Esophagus muscularis mucosa (tissue), 4 donors: ENCODE measurements around the gene AOAH. TPM values are rescaled to one million over a fixed set of nuclear protein-coding genes. Genes with fewer than 3 reads are reported as not detected.

Source experiments
- DNase-seq: peaks from one replicate; pipeline ENCODE4 v3.0.0-alpha.2; 2017; ENCODE audit errors: extremely low spot score
- H3K27ac ChIP-seq, 4 donors: fragments of 200-600 bp; sonication (generic); replicated peaks in 1 of 4; 1 replicate in 3 of 4; 2 replicates in 1 of 4; pipeline ENCODE4 v1.5.1; 2016 to 2019; ENCODE audit warnings: mild to moderate bottlenecking in 1 of 4
- H3K27me3 ChIP-seq, 4 donors: fragments of 200-600 bp; sonication (generic); one replicate each; pipeline versions ENCODE4 v1.5.1 to v1.6.0; 2016 to 2019
- H3K36me3 ChIP-seq, 4 donors: fragments of 200-600 bp; sonication (generic); one replicate each; pipeline ENCODE4 v1.5.1; 2016 to 2019
- H3K4me1 ChIP-seq, 4 donors: fragments of 200-600 bp; sonication (generic); one replicate each; pipeline ENCODE4 v1.5.1; 2016 to 2019
- H3K4me3 ChIP-seq, 4 donors: fragments of 200-600 bp; sonication (generic); 1 replicate in 2 of 4; 2 replicates in 2 of 4; pipeline ENCODE4 v1.5.1; 2016 to 2019; ENCODE audit warnings: mild to moderate bottlenecking in 4 of 4, moderate library complexity in 1 of 4
- H3K9me3 ChIP-seq, 4 donors: fragments of 200-600 bp; sonication (generic); 1 replicate in 3 of 4; 2 replicates in 1 of 4; pipeline ENCODE4 v1.5.1; 2016 to 2019
- CTCF ChIP-seq, 3 experiments: fragments of 200-600 bp in 2 of 3; fragments of 450-650 bp in 1 of 3; sonication (generic) in 2 of 3; IDR thresholded peaks; one replicate each; pipeline ENCODE4 v1.5.1; 2017 to 2019; ENCODE audit warnings: antibody characterized with exemption in 3 of 3, mild to moderate bottlenecking in 2 of 3, moderate library complexity in 1 of 3
- EP300 ChIP-seq: sonication (generic); formaldehyde crosslinking; IDR thresholded peaks from one replicate; pipeline ENCODE4 v1.6.1; 2017; ENCODE audit warnings: antibody characterized with exemption
- POLR2A ChIP-seq: fragments of 450-650 bp; IDR thresholded peaks from one replicate; pipeline ENCODE4 v1.6.1; 2017; ENCODE audit warnings: antibody characterized with exemption, moderate library complexity, mild to moderate bottlenecking, low read depth
- POLR2AphosphoS5 ChIP-seq, 2 donors: sonication (generic); formaldehyde crosslinking; IDR thresholded peaks; one replicate each; pipeline ENCODE4 v1.6.1; 2017; ENCODE audit warnings: antibody characterized with exemption in 2 of 2
- WGBS: methylation state at CpG from one replicate; pipeline ENCODE4 v1.1.5; 2018; 5-methylcytosine and 5-hydroxymethylcytosine counted together
- intact Hi-C: fragments of 100-400 bp; cut with DNase I; formaldehyde crosslinking; loops from one replicate; pipeline ENCODE4 v1.15.1; 2023
- total RNA-seq, 4 donors: library from RNA; depleted of rRNA; stranded (reverse); fragments of >200 nt; gene quantifications; one replicate each; pipeline versions ENCODE4 v1.1.0 to v1.2.1, GENCODE V29; 2016

AOAH gene
- total RNA-seq, 4 donors from 2014 or later: 2.0 to 16.1 (median 4.5) TPM

GRCh38 chr7:36644625-36645422 is 79.5 kb downstream of the AOAH start:
- WGBS: 88% methylated on average over 3 of the region's 4 CpGs
- Histone ChIP-seq H3K9me3 (no peaks in the 10 kb centered on the region), H3K27ac (no peak overlapping the region), H3K4me3 (no peak overlapping the region), H3K27me3 (peaks cover 0 to 2% (median 0%) of the 10 kb centered on the region in 4 donors), H3K36me3 (no peaks in the 10 kb centered on the region), H3K4me1 (no peaks in the 10 kb centered on the region)
- intact Hi-C loops: no loop called here
- DNase-seq: no peak
- TF ChIP-seq CTCF (IDR thresholded peaks at IDR 0.05): no peak
- TF ChIP-seq POLR2A: no peak
- no peak for TF ChIP-seq POLR2AphosphoS5 (IDR thresholded peaks at IDR 0.05)

- no peak for DNase-seq
- TF ChIP-seq POLR2AphosphoS5 (IDR thresholded peaks at IDR 0.05): no peak
- TF ChIP-seq CTCF (IDR thresholded peaks at IDR 0.05): no peak
- TF ChIP-seq POLR2A: no peak
- no peak for TF ChIP-seq EP300
- Histone ChIP-seq H3K27ac (no peak overlapping the region), H3K9me3 (no peaks in the 10 kb centered on the region), H3K4me1 (no peaks in the 10 kb centered on the region), H3K36me3 (no peaks in the 10 kb centered on the region), H3K27me3 (peaks cover 0 to 4% (median 0%) of the 10 kb centered on the region in 4 donors), H3K4me3 (no peak overlapping the region)
- 94% methylated on average over 4 of the region's 4 CpGs for WGBS
- intact Hi-C loops: no loop called here
Measured at GRCh38 chr7:36642414-36642813, 81.9 kb downstream of the AOAH start.

- Histone ChIP-seq H3K27me3 (peaks cover 0 to 4% (median 0%) of the 10 kb centered on the region in 4 donors), H3K4me3 (no peak overlapping the region), H3K36me3 (no peaks in the 10 kb centered on the region), H3K9me3 (no peaks in the 10 kb centered on the region), H3K4me1 (no peaks in the 10 kb centered on the region), H3K27ac (no peak overlapping the region)
- WGBS: 95% methylated on average over 3 of the region's 3 CpGs
- intact Hi-C loops: no loop called here
- no peak for DNase-seq
- TF ChIP-seq EP300: no peak
- no peak for TF ChIP-seq POLR2A
- TF ChIP-seq CTCF (IDR thresholded peaks at IDR 0.05): no peak
- no peak for TF ChIP-seq POLR2AphosphoS5 (IDR thresholded peaks at IDR 0.05)
Measured at GRCh38 chr7:36642010-36642409, 82.3 kb downstream of the AOAH start.

GRCh38 chr7:36640682-36641081 is 83.6 kb downstream of the AOAH start:
- no peak for DNase-seq
- Histone ChIP-seq H3K36me3 (no peaks in the 10 kb centered on the region), H3K4me3 (no peak overlapping the region), H3K27ac (no peak overlapping the region), H3K27me3 (peaks cover 0 to 4% (median 0%) of the 10 kb centered on the region in 4 donors), H3K9me3 (no peaks in the 10 kb centered on the region), H3K4me1 (no peaks in the 10 kb centered on the region)
- intact Hi-C loops: no loop called here
- 90% methylated on average over 4 of the region's 4 CpGs for WGBS
- TF ChIP-seq POLR2A: no peak
- no peak for TF ChIP-seq CTCF (IDR thresholded peaks at IDR 0.05)
- TF ChIP-seq EP300: no peak
- no peak for TF ChIP-seq POLR2AphosphoS5 (IDR thresholded peaks at IDR 0.05)
